Left lobe of liver (tissue), 1 donor: ENCODE results near the gene TMEM19. TPM values are rescaled to one million over a fixed set of nuclear protein-coding genes. Genes with fewer than 3 reads are reported as not detected.

Experiments
- total RNA-seq: library from RNA; stranded (reverse); gene quantifications from one replicate; pipeline ENCODE4 v1.2.1, GENCODE V29; 2021
- donor health status: DM: no; HTN: yes; CAD: no.

The TMEM19 gene
- total RNA-seq, 1 donor from 2014 or later: 21.5 TPM

Other genes with a start within 250 kb of the TMEM19 start
- gene LGR5, start 246.3 kb upstream of the TMEM19 start, total RNA-seq: 0.13 TPM
- gene ZFC3H1, start 22.2 kb upstream of the TMEM19 start, total RNA-seq: 13.4 TPM
- 1.4 TPM for gene THAP2, start 21.8 kb upstream of the TMEM19 start, total RNA-seq
- gene RAB21, start 68.8 kb downstream of the TMEM19 start, total RNA-seq: 29.2 TPM
- gene TBC1D15, start 153.7 kb downstream of the TMEM19 start, total RNA-seq: 15.8 TPM